ENCODE measurements around the gene RECQL. TPM values are rescaled to one million over a fixed set of nuclear protein-coding genes. Genes with fewer than 3 reads are reported as not detected.

RECQL gene
- total RNA-seq, 2 donors from 2014 or later: 39.8 to 66.5 TPM

DNA sequence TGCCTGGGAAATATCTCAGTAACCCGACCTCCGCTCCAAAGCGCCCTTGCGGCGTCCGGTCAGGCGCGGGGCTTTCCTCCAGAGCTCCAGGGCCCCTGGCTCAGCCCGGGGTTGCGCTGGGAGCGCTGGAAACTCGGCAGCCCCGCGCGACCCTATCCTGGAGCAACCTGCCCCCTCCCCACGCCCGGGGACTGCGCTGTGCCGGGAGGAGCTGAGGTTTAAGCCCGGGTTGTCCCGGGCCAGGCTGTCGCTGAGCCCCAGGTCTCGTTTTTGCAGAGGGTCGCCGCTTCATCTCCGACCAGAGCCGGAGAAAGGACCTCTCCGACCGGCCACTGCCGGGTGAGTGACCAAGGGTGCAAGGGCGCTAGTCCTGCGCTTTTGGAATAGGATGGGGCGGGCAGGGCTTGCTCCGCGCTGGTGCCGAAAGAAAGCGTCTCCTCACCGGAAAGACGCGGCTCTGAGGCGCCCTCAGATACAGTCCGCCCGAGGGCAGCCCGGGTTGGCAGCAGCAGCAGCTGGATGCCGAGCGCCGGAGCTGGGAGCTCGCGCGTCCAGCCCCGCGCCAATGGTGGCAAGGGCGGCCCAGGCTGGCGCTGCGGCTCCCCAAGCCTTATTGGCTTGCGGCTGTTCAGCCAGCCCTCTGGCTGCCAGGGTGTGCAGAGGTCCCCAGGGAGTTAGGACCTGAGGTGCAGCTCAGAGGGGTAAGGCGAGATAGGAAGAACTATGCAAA, 26.2 kb upstream of the RECQL start:
- peak overlapping the region; percentile 60 for H3K4me3 Mint-ChIP-seq
- Histone ChIP-seq H3K9me3 (ENCODE audit: control insufficient read depth, low read length) (no peaks in the 10 kb centered on the region), H3K36me3 (ENCODE audit: control insufficient read depth, insufficient read depth, low read length) (no peaks in the 10 kb centered on the region), H3K4me1 (ENCODE audit: control insufficient read depth, insufficient read depth, low read length) (no peaks in the 10 kb centered on the region), H3K27ac (ENCODE audit: low read depth, low read length) (no peak overlapping the region), H3K9ac (ENCODE audit: extremely low read depth, low read length, poor library complexity, severe bottlenecking) (no peak overlapping the region), H3K27me3 (ENCODE audit: control insufficient read depth, insufficient read depth, low read length, poor library complexity, severe bottlenecking) (peaks cover 74% of the 10 kb centered on the region), H3K4me3 (ENCODE audit: low read length) (peak overlapping the region; percentile 83)
- TF ChIP-seq, protein P1, sequence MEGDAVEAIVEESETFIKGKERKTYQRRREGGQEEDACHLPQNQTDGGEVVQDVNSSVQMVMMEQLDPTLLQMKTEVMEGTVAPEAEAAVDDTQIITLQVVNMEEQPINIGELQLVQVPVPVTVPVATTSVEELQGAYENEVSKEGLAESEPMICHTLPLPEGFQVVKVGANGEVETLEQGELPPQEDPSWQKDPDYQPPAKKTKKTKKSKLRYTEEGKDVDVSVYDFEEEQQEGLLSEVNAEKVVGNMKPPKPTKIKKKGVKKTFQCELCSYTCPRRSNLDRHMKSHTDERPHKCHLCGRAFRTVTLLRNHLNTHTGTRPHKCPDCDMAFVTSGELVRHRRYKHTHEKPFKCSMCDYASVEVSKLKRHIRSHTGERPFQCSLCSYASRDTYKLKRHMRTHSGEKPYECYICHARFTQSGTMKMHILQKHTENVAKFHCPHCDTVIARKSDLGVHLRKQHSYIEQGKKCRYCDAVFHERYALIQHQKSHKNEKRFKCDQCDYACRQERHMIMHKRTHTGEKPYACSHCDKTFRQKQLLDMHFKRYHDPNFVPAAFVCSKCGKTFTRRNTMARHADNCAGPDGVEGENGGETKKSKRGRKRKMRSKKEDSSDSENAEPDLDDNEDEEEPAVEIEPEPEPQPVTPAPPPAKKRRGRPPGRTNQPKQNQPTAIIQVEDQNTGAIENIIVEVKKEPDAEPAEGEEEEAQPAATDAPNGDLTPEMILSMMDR (conservative IDR thresholded peaks at IDR 0.05): peak; percentile 39
- peaks cover 4% of the 10 kb centered on the region for H3K9me3 Mint-ChIP-seq
- H3K27ac Mint-ChIP-seq: no peak overlapping the region
- H3K4me1 Mint-ChIP-seq: peaks cover 7% of the 10 kb centered on the region
- WGBS, 2 experiments (ENCODE audit: insufficient coverage in 1 of 2, insufficient read length in 1 of 2): 0 to 1% methylated on average over 23 to 57 of the region's 57 CpGs
- DNase-seq: peak; percentile 93
- H3K27me3 Mint-ChIP-seq (ENCODE audit: insufficient read depth): peaks cover 78% of the 10 kb centered on the region
- no peaks in the 10 kb centered on the region for H3K36me3 Mint-ChIP-seq (ENCODE audit: low read depth)

GRCh38 chr12:21526721-21527345, 25.4 kb upstream of the RECQL start:
- Histone ChIP-seq H3K27me3 (ENCODE audit: control insufficient read depth, insufficient read depth, low read length, poor library complexity, severe bottlenecking) (peaks cover 68% of the 10 kb centered on the region), H3K36me3 (ENCODE audit: control insufficient read depth, insufficient read depth, low read length) (no peaks in the 10 kb centered on the region), H3K4me3 (ENCODE audit: low read length) (peak overlapping the region; percentile 83), H3K9ac (ENCODE audit: extremely low read depth, low read length, poor library complexity, severe bottlenecking) (no peak overlapping the region), H3K9me3 (ENCODE audit: control insufficient read depth, low read length) (no peaks in the 10 kb centered on the region), H3K4me1 (ENCODE audit: control insufficient read depth, insufficient read depth, low read length) (no peaks in the 10 kb centered on the region), H3K27ac (ENCODE audit: low read depth, low read length) (no peak overlapping the region)
- peaks cover 7% of the 10 kb centered on the region for H3K4me1 Mint-ChIP-seq
- 53 to 59% methylated on average over 7 to 12 of the region's 12 CpGs for WGBS, 2 experiments (ENCODE audit: insufficient coverage in 1 of 2, insufficient read length in 1 of 2)
- H3K36me3 Mint-ChIP-seq (ENCODE audit: low read depth): no peaks in the 10 kb centered on the region
- TF ChIP-seq, protein P1 (conservative IDR thresholded peaks at IDR 0.05): no peak
- DNase-seq: no peak
- H3K27me3 Mint-ChIP-seq (ENCODE audit: insufficient read depth): peaks cover 79% of the 10 kb centered on the region
- no peak overlapping the region for H3K27ac Mint-ChIP-seq
- peak overlapping the region; percentile 60 for H3K4me3 Mint-ChIP-seq
- peaks cover 4% of the 10 kb centered on the region for H3K9me3 Mint-ChIP-seq

DNA sequence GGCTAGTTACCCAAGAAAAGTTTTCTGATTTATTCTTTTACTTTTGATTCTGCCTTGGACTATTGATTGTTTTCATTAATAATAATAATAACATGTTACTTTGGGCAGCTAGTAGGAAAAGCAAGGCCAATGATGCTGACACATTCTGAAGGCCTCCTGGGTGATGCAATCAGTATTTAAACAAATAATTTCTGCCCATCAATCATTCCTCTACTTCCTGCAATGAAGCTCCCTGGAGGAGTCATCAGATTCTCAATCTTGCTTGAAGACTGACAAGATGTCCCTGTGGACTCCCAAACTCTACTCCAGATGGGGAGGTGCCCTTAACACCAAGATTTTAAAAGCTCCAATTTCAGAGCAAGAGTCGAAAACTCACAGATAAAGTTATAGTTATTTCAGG, 24.6 kb upstream of the RECQL start, which contains the start of gene SPX:
Gene SPX, plus strand, starts transcription at position 244 of the 400 bp plus-strand sequence. CDS start 177 bp downstream, outside the sequence.
- no peak for DNase-seq
- Mint-ChIP-seq H3K4me1 (peaks cover 7% of the 10 kb centered on the region), H3K27me3 (ENCODE audit: insufficient read depth) (peaks cover 71% of the 10 kb centered on the region), H3K9me3 (peaks cover 4% of the 10 kb centered on the region), H3K4me3 (peak within 1 kb of the TSS; percentile 60), H3K36me3 (ENCODE audit: low read depth) (no peaks in the 10 kb centered on the region), H3K27ac (no peak within 1 kb of the TSS)
- no peaks in the 10 kb centered on the region for H3K36me3 ChIP-seq (ENCODE audit: control insufficient read depth, insufficient read depth, low read length)
- H3K9me3 ChIP-seq (ENCODE audit: control insufficient read depth, low read length): no peaks in the 10 kb centered on the region
- TF ChIP-seq, protein P1 (conservative IDR thresholded peaks at IDR 0.05): no peak
- peaks cover 60% of the 10 kb centered on the region for H3K27me3 ChIP-seq (ENCODE audit: control insufficient read depth, insufficient read depth, low read length, poor library complexity, severe bottlenecking)
- H3K9ac ChIP-seq (ENCODE audit: extremely low read depth, low read length, poor library complexity, severe bottlenecking): no peak within 1 kb of the TSS
- WGBS, 2 experiments (ENCODE audit: insufficient coverage in 1 of 2, insufficient read length in 1 of 2): 93 to 100% methylated on average over 1 of the region's 1 CpG
- no peaks in the 10 kb centered on the region for H3K4me1 ChIP-seq (ENCODE audit: control insufficient read depth, insufficient read depth, low read length)
- peak within 1 kb of the TSS; percentile 83 for H3K4me3 ChIP-seq (ENCODE audit: low read length)
- no peak within 1 kb of the TSS for H3K27ac ChIP-seq (ENCODE audit: low read depth, low read length)

All from endodermal cell (in vitro differentiated cells).